ENCODE results near the gene NCBP3. TPM values are rescaled to one million over a fixed set of nuclear protein-coding genes. Genes with fewer than 3 reads are reported as not detected.

Gene NCBP3
- total and polyA plus RNA-seq, 4 donors, result 4.6 to 17.1 (median 8.3) TPM

- Histone ChIP-seq H3K4me3 (ENCODE audit: low read depth in 1 of 3, low read length in 3 of 3) (no peak overlapping the region), H3K27me3 (ENCODE audit: control insufficient read depth in 4 of 4, insufficient read depth in 4 of 4, low read length in 3 of 4) (no peaks in the 10 kb centered on the region), H3K4me1 (ENCODE audit: control insufficient read depth in 4 of 4, insufficient read depth in 4 of 4, low read length in 3 of 4) (peaks cover 24 to 66% (median 40%) of the 10 kb centered on the region in 4 donors), H3K9ac (ENCODE audit: low read depth in 1 of 2, low read length in 2 of 2) (peak overlapping the region in 1 of 2 donors; percentile 33), H3K27ac (ENCODE audit: low read depth in 1 of 2, low read length in 2 of 2) (peak overlapping the region; percentile 91 to 94), H3K36me3 (ENCODE audit: control insufficient read depth in 4 of 4, insufficient read depth in 3 of 4, low read depth in 1 of 4, low read length in 3 of 4) (no peaks in the 10 kb centered on the region), H3K9me3 (ENCODE audit: control insufficient read depth in 4 of 4, low read length in 3 of 4) (no peaks in the 10 kb centered on the region)
- TF ChIP-seq HNF4G (IDR thresholded peaks at IDR 0.05) (no peak), FOXA2 (IDR thresholded peaks at IDR 0.05) (no peak), RAD21 (IDR thresholded peaks at IDR 0.05) (no peak), YY1 (IDR thresholded peaks at IDR 0.05) (no peak), SP1 (IDR thresholded peaks at IDR 0.05) (no peak), NR2F2 (IDR thresholded peaks at IDR 0.05) (no peak), EGR1 (IDR thresholded peaks at IDR 0.05; ENCODE audit: low read depth in 2 of 2) (no peak), ATF3 (IDR thresholded peaks at IDR 0.05) (no peak), REST (IDR thresholded peaks at IDR 0.05) (no peak), ZBTB33 (IDR thresholded peaks at IDR 0.05) (no peak), GABPA (IDR thresholded peaks at IDR 0.05 in 1 of 2, conservative IDR thresholded peaks at IDR 0.05 in 1 of 2) (no peak), JUND (IDR thresholded peaks at IDR 0.05) (no peak), FOXA1 (IDR thresholded peaks at IDR 0.05) (no peak), RXRA (IDR thresholded peaks at IDR 0.05) (no peak), MAX (IDR thresholded peaks at IDR 0.05) (no peak)
- no peak for DNase-seq (ENCODE audit: low spot score)
- 86% methylated on average over 10 of the region's 10 CpGs for WGBS
Observed at GRCh38 chr17:3801792-3802191, 44.3 kb downstream of the NCBP3 start.

- Histone ChIP-seq H3K9ac (ENCODE audit: low read depth in 1 of 2, low read length in 2 of 2) (no peak overlapping the region), H3K27ac (ENCODE audit: low read depth in 1 of 2, low read length in 2 of 2) (peak overlapping the region; percentile 91 to 94), H3K9me3 (ENCODE audit: control insufficient read depth in 4 of 4, low read length in 3 of 4) (no peaks in the 10 kb centered on the region), H3K4me3 (ENCODE audit: low read depth in 1 of 3, low read length in 3 of 3) (no peak overlapping the region), H3K27me3 (ENCODE audit: control insufficient read depth in 4 of 4, insufficient read depth in 4 of 4, low read length in 3 of 4) (no peaks in the 10 kb centered on the region), H3K36me3 (ENCODE audit: control insufficient read depth in 4 of 4, insufficient read depth in 3 of 4, low read depth in 1 of 4, low read length in 3 of 4) (no peaks in the 10 kb centered on the region), H3K4me1 (ENCODE audit: control insufficient read depth in 4 of 4, insufficient read depth in 4 of 4, low read length in 3 of 4) (peaks cover 24 to 66% (median 40%) of the 10 kb centered on the region in 4 donors)
- TF ChIP-seq HNF4A (conservative IDR thresholded peaks at IDR 0.05), result no peak
- no peak for TF ChIP-seq HNF4G (IDR thresholded peaks at IDR 0.05)
- no peak for TF ChIP-seq YY1 (IDR thresholded peaks at IDR 0.05)
- no peak for TF ChIP-seq MAX (IDR thresholded peaks at IDR 0.05)
- no peak for TF ChIP-seq EGR1 (IDR thresholded peaks at IDR 0.05; ENCODE audit: low read depth in 2 of 2)
- TF ChIP-seq REST (IDR thresholded peaks at IDR 0.05), result no peak
- no peak for TF ChIP-seq SP1 (IDR thresholded peaks at IDR 0.05)
- no peak for TF ChIP-seq CTCF (IDR thresholded peaks at IDR 0.05; ENCODE audit: low read depth, low read length, missing input control)
- TF ChIP-seq NR2F2 (IDR thresholded peaks at IDR 0.05), result no peak
- TF ChIP-seq RAD21 (IDR thresholded peaks at IDR 0.05), result no peak
- no peak for TF ChIP-seq RXRA (IDR thresholded peaks at IDR 0.05)
- TF ChIP-seq FOXA1 (IDR thresholded peaks at IDR 0.05), result no peak
- no peak for TF ChIP-seq JUND (IDR thresholded peaks at IDR 0.05)
- no peak for DNase-seq (ENCODE audit: low spot score)
- 92% methylated on average over 7 of the region's 7 CpGs for WGBS
Observed at GRCh38 chr17:3801347-3801746, 44.7 kb downstream of the NCBP3 start.
